Measurements from ENCODE around the gene MDM1.

The MDM1 gene

GRCh38 chr12:68356060-68356695 lies 24.0 kb upstream of the MDM1 start:
- no peak for DNase-seq (ENCODE audit: low read depth in 2 of 2)

GRCh38 chr12:68354977-68355541 lies 22.9 kb upstream of the MDM1 start:
- no peak for DNase-seq (ENCODE audit: low read depth in 2 of 2)

GRCh38 chr12:68352067-68352466 lies 19.9 kb upstream of the MDM1 start:
- no peak for DNase-seq (ENCODE audit: low read depth in 2 of 2)

- no peak for DNase-seq (ENCODE audit: low read depth in 2 of 2)
These were observed 18.6 kb upstream of the MDM1 start for GRCh38 chr12:68350753-68351152.

GRCh38 chr12:68349921-68350606 lies 17.9 kb upstream of the MDM1 start:
- DNase-seq (ENCODE audit: low read depth in 2 of 2), result no peak

GRCh38 chr12:68349220-68349621 lies 17.1 kb upstream of the MDM1 start:
- DNase-seq (ENCODE audit: low read depth in 2 of 2), result no peak

GRCh38 chr12:68348419-68348818 lies 16.3 kb upstream of the MDM1 start:
- no peak for DNase-seq (ENCODE audit: low read depth in 2 of 2)

- DNase-seq (ENCODE audit: low read depth in 2 of 2), result no peak
These were observed 13.6 kb upstream of the MDM1 start for GRCh38 chr12:68345763-68346162.

GRCh38 chr12:68344126-68344525 lies 12.0 kb upstream of the MDM1 start:
- no peak for DNase-seq (ENCODE audit: low read depth in 2 of 2)

- DNase-seq (ENCODE audit: low read depth in 2 of 2), result no peak
These were observed 10.8 kb upstream of the MDM1 start for GRCh38 chr12:68342966-68343365.

GRCh38 chr12:68341822-68342221 lies 9.7 kb upstream of the MDM1 start:
- DNase-seq (ENCODE audit: low read depth in 2 of 2), result no peak

- DNase-seq (ENCODE audit: low read depth in 2 of 2), result no peak
These were observed 8.5 kb upstream of the MDM1 start for GRCh38 chr12:68340404-68341270.

- DNase-seq (ENCODE audit: low read depth in 2 of 2), result no peak
These were observed 4.7 kb upstream of the MDM1 start for GRCh38 chr12:68336889-68337303.

GRCh38 chr12:68335462-68335861 lies 3.3 kb upstream of the MDM1 start:
- no peak for DNase-seq (ENCODE audit: low read depth in 2 of 2)

GRCh38 chr12:68334132-68334531 lies 2.0 kb upstream of the MDM1 start:
- DNase-seq (ENCODE audit: low read depth in 2 of 2), result no peak

- no peak for DNase-seq (ENCODE audit: low read depth in 2 of 2)
These were observed 817 bp upstream of the MDM1 start for GRCh38 chr12:68332728-68333630.

GRCh38 chr12:68331500-68331868 lies 678 bp downstream of the MDM1 start:
- DNase-seq (ENCODE audit: low read depth in 2 of 2), result no peak

GRCh38 chr12:68327896-68328295 lies 4.3 kb downstream of the MDM1 start:
- DNase-seq (ENCODE audit: low read depth in 2 of 2), result no peak

GRCh38 chr12:68326716-68327115 lies 5.4 kb downstream of the MDM1 start:
- no peak for DNase-seq (ENCODE audit: low read depth in 2 of 2)

- DNase-seq (ENCODE audit: low read depth in 2 of 2), result no peak
These were observed 6.2 kb downstream of the MDM1 start for GRCh38 chr12:68325966-68326365.

- DNase-seq (ENCODE audit: low read depth in 2 of 2), result no peak
These were observed 7.6 kb downstream of the MDM1 start for GRCh38 chr12:68324531-68324930.

All from activated CD8-positive, alpha-beta memory T cell treated with anti-CD3 and anti-CD28 coated beads for 4 hours (primary cell).